ENCODE results near the gene COG1. TPM values are rescaled to one million over a fixed set of nuclear protein-coding genes. Genes with fewer than 3 reads are reported as not detected.

The COG1 gene
- total RNA-seq, 1 experiment from 2014 or later = 26.5 TPM

DNA sequence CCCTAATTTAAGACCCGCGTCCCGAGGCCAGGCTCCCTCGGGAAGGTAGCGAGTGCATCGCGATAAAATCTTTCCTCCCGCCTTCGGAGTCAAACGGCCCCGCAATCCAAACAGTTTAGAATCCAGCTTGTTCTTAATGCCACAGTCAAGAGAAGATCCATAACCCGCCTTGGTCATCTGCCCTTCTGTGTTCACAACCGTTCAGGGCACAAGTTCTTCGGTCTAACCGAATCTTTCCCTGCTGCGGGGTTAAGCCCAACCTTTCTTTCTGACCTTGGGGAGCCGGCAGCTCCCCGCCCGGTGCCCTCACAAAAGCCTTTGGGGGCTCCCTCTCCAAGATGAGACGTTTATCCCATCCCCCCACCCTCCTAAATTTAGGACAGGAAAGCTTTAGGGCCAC is 38.5 kb downstream of the COG1 start:
- no peak overlapping the region for H2BK5ac ChIP-seq (ENCODE audit: insufficient read length, low read length)
- Mint-ChIP-seq H3K27ac (peak overlapping the region; percentile 71 to 92 (median 84)), H3K4me3 (peak overlapping the region; percentile 87 to 98), H3K9me3 (no peaks in the 10 kb centered on the region; a peak in 1 of 5 replicates), H3K36me3 (ENCODE audit: insufficient read depth in 1 of 3, low read depth in 3 of 3) (peaks cover 7 to 26% (median 24%) of the 10 kb centered on the region in 3 experiments; a peak in 6 of 7 replicates), H3K4me1 (peaks cover 40 to 44% of the 10 kb centered on the region in 2 experiments), H3K27me3 (ENCODE audit: low read depth) (no peaks in the 10 kb centered on the region)
- no peak for DNase-seq
- H2BK12ac ChIP-seq (ENCODE audit: insufficient read length, low read depth, low read length) = no peak overlapping the region
- H3K56ac ChIP-seq (ENCODE audit: insufficient read length, low read depth, low read length) = no peak overlapping the region
- H3K4me1 ChIP-seq (ENCODE audit: insufficient read depth, low read length) = peaks cover 6% of the 10 kb centered on the region; the same call in 1 of the 2 replicates
- no peak overlapping the region for H2BK120ac ChIP-seq (ENCODE audit: low read depth, low read length, poor library complexity, severe bottlenecking)
- no peak overlapping the region for H2AK5ac ChIP-seq (ENCODE audit: insufficient read length, low read length)
- no peak overlapping the region for H4K91ac ChIP-seq (ENCODE audit: insufficient read length, low read depth, low read length)
- no CpG with 5 or more reads among the region's 20 CpGs for WGBS (ENCODE audit: extremely low coverage, insufficient read length, low lambda C conversion rate)
- no peak overlapping the region for H2BK20ac ChIP-seq (ENCODE audit: low read depth, low read length, poor library complexity, severe bottlenecking)
- H3K27ac ChIP-seq (ENCODE audit: insufficient read length, low read depth, low read length) = no peak overlapping the region
- peak overlapping the region; percentile 73 for H3K9ac ChIP-seq (ENCODE audit: extremely low read depth, insufficient read length, low read length)
- H3K18ac ChIP-seq (ENCODE audit: insufficient read length, low read depth, low read length) = no peak overlapping the region
- H3K4ac ChIP-seq (ENCODE audit: low read depth, low read length) = no peak overlapping the region
- TF ChIP-seq, protein P1, sequence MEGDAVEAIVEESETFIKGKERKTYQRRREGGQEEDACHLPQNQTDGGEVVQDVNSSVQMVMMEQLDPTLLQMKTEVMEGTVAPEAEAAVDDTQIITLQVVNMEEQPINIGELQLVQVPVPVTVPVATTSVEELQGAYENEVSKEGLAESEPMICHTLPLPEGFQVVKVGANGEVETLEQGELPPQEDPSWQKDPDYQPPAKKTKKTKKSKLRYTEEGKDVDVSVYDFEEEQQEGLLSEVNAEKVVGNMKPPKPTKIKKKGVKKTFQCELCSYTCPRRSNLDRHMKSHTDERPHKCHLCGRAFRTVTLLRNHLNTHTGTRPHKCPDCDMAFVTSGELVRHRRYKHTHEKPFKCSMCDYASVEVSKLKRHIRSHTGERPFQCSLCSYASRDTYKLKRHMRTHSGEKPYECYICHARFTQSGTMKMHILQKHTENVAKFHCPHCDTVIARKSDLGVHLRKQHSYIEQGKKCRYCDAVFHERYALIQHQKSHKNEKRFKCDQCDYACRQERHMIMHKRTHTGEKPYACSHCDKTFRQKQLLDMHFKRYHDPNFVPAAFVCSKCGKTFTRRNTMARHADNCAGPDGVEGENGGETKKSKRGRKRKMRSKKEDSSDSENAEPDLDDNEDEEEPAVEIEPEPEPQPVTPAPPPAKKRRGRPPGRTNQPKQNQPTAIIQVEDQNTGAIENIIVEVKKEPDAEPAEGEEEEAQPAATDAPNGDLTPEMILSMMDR (conservative IDR thresholded peaks at IDR 0.05) = no peak
- H3K23me2 ChIP-seq (ENCODE audit: insufficient read length, low read depth, low read length, poor library complexity, severe bottlenecking) = peaks cover 12% of the 10 kb centered on the region
- H3K9me3 ChIP-seq (ENCODE audit: control insufficient read depth, low read depth, low read length) = no peaks in the 10 kb centered on the region
- no peaks in the 10 kb centered on the region for H4K20me1 ChIP-seq (ENCODE audit: control insufficient read depth, insufficient read depth, insufficient read length)
- H3K79me1 ChIP-seq (ENCODE audit: insufficient read depth, low read depth, low read length, poor library complexity, severe bottlenecking) = no peaks in the 10 kb centered on the region
- peak overlapping the region; percentile 70 for H3K4me2 ChIP-seq (ENCODE audit: insufficient read depth, insufficient read length, low read length)
- H4K8ac ChIP-seq (replicated peaks; ENCODE audit: insufficient read length, low read depth, low read length) = no peak overlapping the region
- no peaks in the 10 kb centered on the region for H3K27me3 ChIP-seq (ENCODE audit: insufficient read depth, low read length)
- H3T11ph ChIP-seq (ENCODE audit: low read length) = no peak overlapping the region
- peaks cover 36% of the 10 kb centered on the region for H3K79me2 ChIP-seq (ENCODE audit: insufficient read depth, low read length)
- H2AFZ ChIP-seq (ENCODE audit: low read length) = no peak overlapping the region
- no peak overlapping the region for H4K5ac ChIP-seq (ENCODE audit: insufficient read length, low read depth, low read length)
- no peak overlapping the region for H3K14ac ChIP-seq (ENCODE audit: insufficient read depth, low read length)
- H3K23ac ChIP-seq (ENCODE audit: insufficient read length, low read depth, low read length) = no peak overlapping the region
- no peak overlapping the region for H2BK15ac ChIP-seq (ENCODE audit: low read depth, low read length)
